WTC11 (cell line): ENCODE measurements around the gene COL5A1. TPM values are rescaled to one million over a fixed set of nuclear protein-coding genes. Genes with fewer than 3 reads are reported as not detected.

ENCODE experiments used
- ATAC-seq: fragments of 200-7000 bp; cut with Tn5 transposase; 2 replicates; pipeline ENCODE4 v1.10.0; 2021; ENCODE audit warnings: mild to moderate bottlenecking, moderate library complexity
- CTCF ChIA-PET: fragments of 300-600 bp; sonication (Branson Sonifier 250); formaldehyde crosslinking; loops from one replicate; lab custom pipeline; 2021; ENCODE audit warnings: antibody characterized with exemption; lab: Charles Lee
- POLR2A ChIA-PET: fragments of 350-600 bp; sonication (Branson Sonifier 250); formaldehyde crosslinking; loops from one replicate; lab custom pipeline; 2021; ENCODE audit warnings: antibody characterized with exemption; lab: Charles Lee
- DNase-seq: peaks from one replicate; pipeline ENCODE4 v3.0.0; 2021; ENCODE audit warnings: low spot score
- H3K27ac Mint-ChIP-seq: 2 replicates; pipeline ENCODE4 v1.8.0; 2021; ENCODE audit warnings: mixed read lengths
- H3K27me3 Mint-ChIP-seq: 2 replicates; pipeline ENCODE4 v1.8.0; 2021; ENCODE audit warnings: low read depth, mild to moderate bottlenecking, moderate library complexity, mixed read lengths
- H3K36me3 Mint-ChIP-seq: 2 replicates; pipeline ENCODE4 v1.8.0; 2021; ENCODE audit warnings: mixed read lengths
- H3K4me1 Mint-ChIP-seq: 2 replicates; pipeline ENCODE4 v1.8.0; 2022; ENCODE audit warnings: mixed read lengths
- H3K4me3 Mint-ChIP-seq: 2 replicates; pipeline ENCODE4 v1.8.0; 2021; ENCODE audit warnings: mild to moderate bottlenecking, moderate library complexity, mixed read lengths
- H3K9me3 Mint-ChIP-seq: 2 replicates; pipeline ENCODE4 v1.8.0; 2021; ENCODE audit warnings: mixed read lengths
- AFF4 ChIP-seq: sonication (generic); formaldehyde crosslinking; IDR thresholded peaks from 2 replicates; pipeline ENCODE4 v1.8.1; 2023; ENCODE audit warnings: mild to moderate bottlenecking, missing genetic modification reagents, borderline replicate concordance
- ATF1 ChIP-seq: sonication (generic); formaldehyde crosslinking; IDR thresholded peaks from 2 replicates; pipeline ENCODE4 v1.8.1; 2023; ENCODE audit warnings: mild to moderate bottlenecking, moderate library complexity, missing genetic modification reagents
- CDX4 ChIP-seq: fragments of 250-450 bp; sonication (Bioruptor Pico); IDR thresholded peaks from 2 replicates; pipeline ENCODE4 v1.9.0; 2021; ENCODE audit warnings: moderate library complexity, mild to moderate bottlenecking, inconsistent platforms, borderline replicate concordance
- CTCF ChIP-seq: fragments of 200-600 bp; IDR thresholded peaks from 2 replicates; pipeline ENCODE4 v1.8.0; 2022; ENCODE audit warnings: antibody characterized with exemption
- E2F5 ChIP-seq: sonication (generic); formaldehyde crosslinking; IDR thresholded peaks from 2 replicates; pipeline ENCODE4 v1.8.1; 2022; ENCODE audit warnings: mild to moderate bottlenecking, moderate library complexity, missing genetic modification reagents
- ESRRA ChIP-seq: sonication (generic); formaldehyde crosslinking; IDR thresholded peaks from 2 replicates; pipeline ENCODE4 v1.8.1; 2022; ENCODE audit warnings: mild to moderate bottlenecking, missing genetic modification reagents, borderline replicate concordance
- FOXK1 ChIP-seq: sonication (generic); formaldehyde crosslinking; IDR thresholded peaks from 2 replicates; pipeline ENCODE4 v1.8.0; 2022; ENCODE audit warnings: mild to moderate bottlenecking, moderate library complexity, missing genetic modification reagents
- FOXP4 ChIP-seq: sonication (generic); formaldehyde crosslinking; IDR thresholded peaks from 2 replicates; pipeline ENCODE4 v1.8.0; 2022; ENCODE audit warnings: mild to moderate bottlenecking, missing genetic modification reagents
- HMGA2 ChIP-seq: fragments of 250-450 bp; sonication (Bioruptor Pico); IDR thresholded peaks from 2 replicates; pipeline ENCODE4 v1.4.0; 2021; ENCODE audit warnings: mild to moderate bottlenecking, moderate library complexity
- JUN ChIP-seq: sonication (generic); formaldehyde crosslinking; IDR thresholded peaks from 2 replicates; pipeline ENCODE4 v1.8.0; 2023; ENCODE audit warnings: mild to moderate bottlenecking, missing genetic modification reagents
- MAX ChIP-seq: sonication (generic); formaldehyde crosslinking; IDR thresholded peaks from 2 replicates; pipeline ENCODE4 v1.8.0; 2022; ENCODE audit warnings: mild to moderate bottlenecking, missing genetic modification reagents
- PRDM15 ChIP-seq: sonication (generic); formaldehyde crosslinking; IDR thresholded peaks from 2 replicates; pipeline ENCODE4 v1.8.0; 2022; ENCODE audit warnings: missing genetic modification reagents
- PREB ChIP-seq: sonication (generic); formaldehyde crosslinking; IDR thresholded peaks from 2 replicates; pipeline ENCODE4 v1.8.1; 2022; ENCODE audit warnings: mild to moderate bottlenecking, missing genetic modification reagents, moderate library complexity, borderline replicate concordance
- RORB ChIP-seq: fragments of 250-450 bp; sonication (Bioruptor Pico); IDR thresholded peaks from 2 replicates; pipeline ENCODE4 v1.9.0; 2021; ENCODE audit warnings: mild to moderate bottlenecking
- SP1 ChIP-seq: sonication (generic); formaldehyde crosslinking; conservative IDR thresholded peaks from 2 replicates; pipeline ENCODE4 v1.8.1; 2022; ENCODE audit warnings: missing genetic modification reagents
- USF2 ChIP-seq: sonication (generic); formaldehyde crosslinking; IDR thresholded peaks from 2 replicates; pipeline ENCODE4 v1.8.1; 2023; ENCODE audit warnings: mild to moderate bottlenecking, missing genetic modification reagents, moderate library complexity
- ZBTB21 ChIP-seq: sonication (generic); formaldehyde crosslinking; IDR thresholded peaks from 2 replicates; pipeline ENCODE4 v1.8.1; 2023; ENCODE audit warnings: mild to moderate bottlenecking, missing genetic modification reagents, borderline replicate concordance
- ZMAT4 ChIP-seq: fragments of 250-450 bp; sonication (Bioruptor Pico); IDR thresholded peaks from 2 replicates; pipeline ENCODE4 v1.9.0; 2021; ENCODE audit warnings: mild to moderate bottlenecking
- ZNF232 ChIP-seq: sonication (generic); formaldehyde crosslinking; IDR thresholded peaks from 2 replicates; pipeline ENCODE4 v1.8.0; 2022; ENCODE audit warnings: mild to moderate bottlenecking, missing genetic modification reagents
- ZNF416 ChIP-seq: fragments of 250-450 bp; sonication (Bioruptor Pico); IDR thresholded peaks from 2 replicates; pipeline ENCODE4 v1.9.0; 2021; ENCODE audit warnings: mild to moderate bottlenecking, inconsistent platforms
- total RNA-seq: library from RNA; stranded (reverse); gene quantifications from 3 replicates; pipeline ENCODE4 v1.2.3, GENCODE V29; 2021

COL5A1 gene
- total RNA-seq, 1 experiment from 2014 or later, result 13.5 TPM

- H3K27me3 Mint-ChIP-seq, result no peaks in the 10 kb centered on the region
- no peak for TF ChIP-seq USF2
- no peak for TF ChIP-seq HMGA2 (CRISPR knock-in tag)
- no peak for TF ChIP-seq ZNF232
- TF ChIP-seq AFF4 (CRISPR knock-in tag), result no peak
- TF ChIP-seq FOXK1 (CRISPR knock-in tag), result no peak
- no peak for TF ChIP-seq ZBTB21 (CRISPR knock-in tag)
- no peak for TF ChIP-seq CTCF
- TF ChIP-seq, all 79 proteins: peak for 0
- peak; percentile 3 for DNase-seq
- Mint-ChIP-seq H3K9me3 (no peaks in the 10 kb centered on the region), H3K4me3 (no peak overlapping the region), H3K27ac (no peak overlapping the region), H3K36me3 (no peaks in the 10 kb centered on the region; the same call in 1 of the 2 replicates), H3K4me1 (no peaks in the 10 kb centered on the region)
- no peak for ATAC-seq
- POLR2A ChIA-PET, result no interaction called here
- CTCF ChIA-PET, result no interaction called here
Measured at GRCh38 chr9:134844821-134845220, 203.2 kb downstream of the COL5A1 start.

- DNase-seq (peak; percentile 3), ATAC-seq (no peak)
- peaks cover 4% of the 10 kb centered on the region; the same call in 1 of the 2 replicates for H3K36me3 Mint-ChIP-seq
- ChIA-PET POLR2A (no interaction called here), CTCF (no interaction called here)
- no peaks in the 10 kb centered on the region for H3K9me3 Mint-ChIP-seq
- no peak overlapping the region for H3K4me3 Mint-ChIP-seq
- H3K4me1 Mint-ChIP-seq, result no peaks in the 10 kb centered on the region
- H3K27me3 Mint-ChIP-seq, result no peaks in the 10 kb centered on the region
- no peak overlapping the region for H3K27ac Mint-ChIP-seq
- TF ChIP-seq PREB (CRISPR knock-in tag) (no peak), SP1 (CRISPR knock-in tag) (no peak), ZMAT4 (CRISPR knock-in tag) (no peak), E2F5 (no peak), PRDM15 (CRISPR knock-in tag) (no peak), JUN (CRISPR knock-in tag) (no peak), RORB (CRISPR knock-in tag) (no peak), MAX (no peak), FOXP4 (CRISPR knock-in tag) (no peak), ATF1 (CRISPR knock-in tag) (no peak), ZNF416 (no peak), CDX4 (CRISPR knock-in tag) (no peak), ESRRA (CRISPR knock-in tag) (no peak)
Measured at GRCh38 chr9:134846187-134846586, 204.6 kb downstream of the COL5A1 start.
